ENCODE data around the gene NFYC. TPM values are rescaled to one million over a fixed set of nuclear protein-coding genes. Genes with fewer than 3 reads are reported as not detected.

Gene NFYC
- total and polyA plus RNA-seq, 3 donors from 2014 or later: 69.1 to 83.9 (median 70.0) TPM

DNA sequence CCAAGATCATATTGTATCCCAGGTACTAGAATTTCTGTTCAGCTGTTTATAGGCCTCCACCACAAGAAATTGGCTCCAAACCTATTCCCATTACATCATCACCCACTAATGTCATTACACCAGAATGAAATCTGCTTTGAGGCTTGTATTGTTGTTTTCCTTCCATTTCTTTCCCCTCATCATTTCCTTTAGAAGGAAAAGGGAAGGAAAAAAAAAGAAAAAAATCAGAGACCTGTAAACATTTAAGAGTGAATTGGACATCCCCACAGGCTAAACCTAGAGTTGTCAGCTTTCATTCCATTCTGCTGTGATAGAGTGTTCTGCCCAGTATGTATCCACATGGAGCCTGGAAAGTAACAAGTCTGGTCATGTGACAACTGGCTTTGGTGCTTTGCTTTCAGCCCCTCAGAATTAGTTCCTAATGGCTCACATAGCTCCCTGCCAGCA lies 44.6 kb downstream of the NFYC start:
- DNase-seq: peak; percentile 52
- intact Hi-C loops (cut with DNase I; ENCODE audit: low total_unique reads): no loop called here
- Histone ChIP-seq H3K27me3 (no peaks in the 10 kb centered on the region), H3K4me3 (no peak overlapping the region), H3K36me3 (ENCODE audit: low read depth, missing control alignments) (no peaks in the 10 kb centered on the region), H3K27ac (no peak overlapping the region), H3K9me3 (no peaks in the 10 kb centered on the region), H3K4me1 (peaks cover 6% of the 10 kb centered on the region)
- TF ChIP-seq, protein P1, sequence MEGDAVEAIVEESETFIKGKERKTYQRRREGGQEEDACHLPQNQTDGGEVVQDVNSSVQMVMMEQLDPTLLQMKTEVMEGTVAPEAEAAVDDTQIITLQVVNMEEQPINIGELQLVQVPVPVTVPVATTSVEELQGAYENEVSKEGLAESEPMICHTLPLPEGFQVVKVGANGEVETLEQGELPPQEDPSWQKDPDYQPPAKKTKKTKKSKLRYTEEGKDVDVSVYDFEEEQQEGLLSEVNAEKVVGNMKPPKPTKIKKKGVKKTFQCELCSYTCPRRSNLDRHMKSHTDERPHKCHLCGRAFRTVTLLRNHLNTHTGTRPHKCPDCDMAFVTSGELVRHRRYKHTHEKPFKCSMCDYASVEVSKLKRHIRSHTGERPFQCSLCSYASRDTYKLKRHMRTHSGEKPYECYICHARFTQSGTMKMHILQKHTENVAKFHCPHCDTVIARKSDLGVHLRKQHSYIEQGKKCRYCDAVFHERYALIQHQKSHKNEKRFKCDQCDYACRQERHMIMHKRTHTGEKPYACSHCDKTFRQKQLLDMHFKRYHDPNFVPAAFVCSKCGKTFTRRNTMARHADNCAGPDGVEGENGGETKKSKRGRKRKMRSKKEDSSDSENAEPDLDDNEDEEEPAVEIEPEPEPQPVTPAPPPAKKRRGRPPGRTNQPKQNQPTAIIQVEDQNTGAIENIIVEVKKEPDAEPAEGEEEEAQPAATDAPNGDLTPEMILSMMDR (IDR thresholded peaks at IDR 0.05): no peak
- TF ChIP-seq POLR2A (IDR thresholded peaks at IDR 0.05): no peak

DNA sequence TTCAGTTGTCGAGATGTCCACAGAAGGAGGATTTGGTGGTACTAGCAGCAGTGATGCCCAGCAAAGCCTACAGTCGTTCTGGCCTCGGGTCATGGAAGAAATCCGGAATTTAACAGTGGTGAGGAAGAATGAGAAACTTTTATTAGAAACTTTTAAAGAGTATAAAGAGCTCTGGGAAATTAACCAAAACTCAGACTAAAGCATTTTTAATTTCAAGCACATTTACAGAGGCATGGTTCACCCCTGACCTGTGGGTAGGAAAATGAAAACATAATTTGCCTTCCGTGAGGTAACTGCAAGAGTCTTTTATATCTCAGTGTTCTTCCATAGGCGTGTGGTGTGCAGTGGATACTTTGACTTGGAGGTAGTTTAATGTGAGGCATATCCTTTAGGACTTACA lies 47.3 kb downstream of the NFYC start:
- Histone ChIP-seq H3K4me1 (peaks cover 6% of the 10 kb centered on the region), H3K27me3 (no peaks in the 10 kb centered on the region), H3K4me3 (no peak overlapping the region), H3K27ac (peak overlapping the region in 1 of 2 donors; percentile 39), H3K36me3 (ENCODE audit: low read depth, missing control alignments) (no peaks in the 10 kb centered on the region), H3K9me3 (no peaks in the 10 kb centered on the region)
- no peak for DNase-seq
- WGBS, 2 donors: 58 to 64% methylated on average over 6 of the region's 6 CpGs
- intact Hi-C loops (cut with DNase I; ENCODE audit: low total_unique reads): no loop called here
- no peak for TF ChIP-seq POLR2A (IDR thresholded peaks at IDR 0.05)
- TF ChIP-seq, protein P1 (IDR thresholded peaks at IDR 0.05): no peak

DNA sequence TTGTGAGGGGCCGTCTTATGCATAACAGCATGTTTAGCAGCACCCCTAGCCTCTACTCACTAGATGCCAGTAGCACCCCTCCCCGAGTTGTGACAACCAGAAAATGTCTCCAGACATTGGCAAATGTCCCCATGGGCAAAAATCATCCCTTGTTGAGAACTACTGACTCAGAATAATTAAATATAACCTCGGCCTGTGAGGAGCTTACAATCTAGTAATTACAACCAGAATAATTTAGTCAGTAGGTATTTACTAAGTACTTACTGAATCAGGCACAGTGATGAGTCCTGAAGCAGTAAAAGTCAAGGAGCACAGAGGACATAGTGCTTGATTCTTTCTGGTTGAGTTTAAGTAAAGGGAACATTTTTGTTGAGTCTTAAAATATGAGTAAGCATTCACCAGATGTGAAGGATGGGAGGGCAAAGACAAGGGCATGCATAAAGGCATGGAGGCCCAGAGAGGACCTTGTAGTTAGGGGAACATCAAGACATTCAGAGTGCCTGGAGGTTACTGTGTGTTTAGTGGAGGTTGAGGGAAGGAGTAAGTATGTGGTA lies 48.0 kb downstream of the NFYC start:
- peak overlapping the region in 1 of 2 donors; percentile 39 for H3K27ac ChIP-seq

DNA sequence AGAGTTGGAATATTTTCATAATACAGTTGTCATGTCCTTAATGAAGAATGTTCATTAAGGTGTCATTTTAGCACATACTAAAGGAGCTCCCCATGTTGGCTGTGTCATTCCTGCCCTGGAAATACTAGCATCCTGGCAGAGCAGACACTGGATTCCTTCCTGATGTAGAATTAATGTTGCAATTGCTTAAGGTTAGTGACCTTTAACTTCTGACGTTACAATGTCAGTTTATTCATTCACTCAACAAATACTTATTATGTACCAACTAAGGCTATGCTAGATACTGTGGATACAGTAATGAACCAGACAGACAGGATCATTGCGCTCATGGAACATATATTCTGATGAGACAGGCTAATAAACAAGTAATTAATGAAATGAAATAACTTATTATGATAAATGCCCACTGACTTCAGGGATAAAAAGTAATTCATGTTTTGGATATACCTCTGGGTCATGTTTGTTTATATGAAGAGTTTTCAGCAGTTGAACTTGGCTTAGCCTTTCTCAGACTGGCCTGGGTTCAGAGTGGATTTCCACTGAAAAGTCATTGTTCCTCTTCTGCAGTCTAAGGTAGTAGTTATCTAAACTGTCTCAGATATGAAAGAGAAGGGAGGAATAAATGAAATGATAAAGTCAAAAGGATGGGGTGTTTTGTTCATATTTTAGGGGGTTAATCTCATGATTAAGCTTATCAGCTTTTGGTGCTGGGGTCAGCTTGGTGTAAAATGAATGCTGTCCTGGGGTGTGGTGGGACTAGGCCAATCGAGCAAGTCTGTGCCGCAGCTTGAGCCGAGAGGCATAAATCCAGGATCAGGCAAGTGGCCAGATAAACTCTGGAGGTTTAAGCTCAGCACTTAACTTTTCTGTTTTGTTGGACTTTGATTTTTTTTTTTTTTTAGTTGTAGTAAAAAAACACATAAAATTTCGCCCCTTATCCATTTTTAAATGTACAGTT lies 48.8 kb downstream of the NFYC start:
- Histone ChIP-seq H3K36me3 (ENCODE audit: low read depth, missing control alignments) (no peaks in the 10 kb centered on the region), H3K9me3 (no peaks in the 10 kb centered on the region), H3K27me3 (no peaks in the 10 kb centered on the region), H3K27ac (no peak overlapping the region), H3K4me1 (peaks cover 6% of the 10 kb centered on the region), H3K4me3 (no peak overlapping the region)
- 50 to 62% methylated on average over 6 of the region's 6 CpGs for WGBS, 2 donors
- intact Hi-C loops (cut with DNase I; ENCODE audit: low total_unique reads): no loop called here
- TF ChIP-seq, protein P1 (IDR thresholded peaks at IDR 0.05): no peak
- TF ChIP-seq POLR2A (IDR thresholded peaks at IDR 0.05): no peak
- DNase-seq: peak; percentile 44

More for the DNA sequence above, 48.0 kb downstream of the NFYC start:
- H3K4me3 ChIP-seq: no peak overlapping the region
- TF ChIP-seq, protein P1 (IDR thresholded peaks at IDR 0.05): no peak
- TF ChIP-seq POLR2A (IDR thresholded peaks at IDR 0.05): no peak
- no peak for DNase-seq
- H3K27me3 ChIP-seq: no peaks in the 10 kb centered on the region
- H3K36me3 ChIP-seq (ENCODE audit: low read depth, missing control alignments): no peaks in the 10 kb centered on the region
- intact Hi-C loops (cut with DNase I; ENCODE audit: low total_unique reads): no loop called here
- H3K9me3 ChIP-seq: no peaks in the 10 kb centered on the region
- peaks cover 6% of the 10 kb centered on the region for H3K4me1 ChIP-seq
- 97 to 100% methylated on average over 3 of the region's 3 CpGs for WGBS, 2 donors
